ENCODE data around the gene AIMP1.

GRCh38 chr4:106367072-106367471 lies 50.7 kb downstream of the AIMP1 start:
- no peak for TF ChIP-seq CTCF (IDR thresholded peaks at IDR 0.05)
- TF ChIP-seq POLR2A (IDR thresholded peaks at IDR 0.05): no peak

Measured in ovary (tissue), 3 donors.